GM10266 (cell line): ENCODE measurements around the gene IGF1R.

ENCODE experiments used
- DNase-seq: peaks from one replicate; pipeline ENCODE4 v3.0.0; 2012; ENCODE audit errors: extremely low spot score
- CTCF ChIP-seq: IDR thresholded peaks from 2 replicates; pipeline ENCODE4 v1.5.1; 2012; ENCODE audit warnings: mild to moderate bottlenecking, low read depth; ENCODE audit not compliant: control insufficient read depth, insufficient read depth; ENCODE audit errors: missing control alignments

The IGF1R gene

GRCh38 chr15:98813951-98814350 is 165.6 kb downstream of the IGF1R start:
- no peak for TF ChIP-seq CTCF
- no peak for DNase-seq

- DNase-seq = no peak
- no peak for TF ChIP-seq CTCF
Observed at GRCh38 chr15:98815207-98815606, 166.9 kb downstream of the IGF1R start.

GRCh38 chr15:98817745-98818144 is 169.4 kb downstream of the IGF1R start:
- TF ChIP-seq CTCF = no peak
- no peak for DNase-seq

- DNase-seq = no peak
- TF ChIP-seq CTCF = no peak
Observed at GRCh38 chr15:98823012-98823458, 174.7 kb downstream of the IGF1R start.

- no peak for DNase-seq
- no peak for TF ChIP-seq CTCF
Observed at GRCh38 chr15:98823616-98824015, 175.3 kb downstream of the IGF1R start.

GRCh38 chr15:98824595-98824994 is 176.3 kb downstream of the IGF1R start:
- TF ChIP-seq CTCF = no peak
- DNase-seq = no peak

- no peak for TF ChIP-seq CTCF
- no peak for DNase-seq
Observed at GRCh38 chr15:98826658-98827057, 178.3 kb downstream of the IGF1R start.
